WERI-Rb-1 (cell line): ENCODE data around the gene PABPC1L.

Experiments
- DNase-seq: peaks from one replicate; pipeline ENCODE4 v3.0.0-alpha.2; 2020
- H3K27ac ChIP-seq: fragments of 250-450 bp; sonication (Bioruptor Pico); 2 replicates; pipeline ENCODE4 v1.5.1; 2020; ENCODE audit warnings: mild to moderate bottlenecking, moderate library complexity
- H3K27me3 ChIP-seq: fragments of 250-450 bp; sonication (Bioruptor Pico); 2 replicates; pipeline ENCODE4 v1.5.1; 2021; ENCODE audit warnings: mild to moderate bottlenecking, low read depth, moderate library complexity; ENCODE audit not compliant: insufficient read depth, severe bottlenecking
- H3K36me3 ChIP-seq: fragments of 250-450 bp; sonication (Bioruptor Pico); 2 replicates; pipeline ENCODE4 v1.5.1; 2020; ENCODE audit warnings: mild to moderate bottlenecking, moderate library complexity
- H3K4me3 ChIP-seq: 2 replicates; pipeline ENCODE4 v1.5.1; 2011; ENCODE audit warnings: low read depth, mild to moderate bottlenecking, control low read depth, low read length
- H3K9me3 ChIP-seq: fragments of 250-450 bp; sonication (Bioruptor Pico); 2 replicates; pipeline ENCODE4 v1.5.1; 2021; ENCODE audit warnings: mild to moderate bottlenecking, moderate library complexity; ENCODE audit not compliant: severe bottlenecking
- TF ChIP-seq, protein P1 (sequence below): IDR thresholded peaks from 2 replicates; pipeline ENCODE4 v1.5.1; 2011; ENCODE audit warnings: low read depth, mild to moderate bottlenecking, control low read depth, inconsistent platforms, low read length

Gene PABPC1L

DNA sequence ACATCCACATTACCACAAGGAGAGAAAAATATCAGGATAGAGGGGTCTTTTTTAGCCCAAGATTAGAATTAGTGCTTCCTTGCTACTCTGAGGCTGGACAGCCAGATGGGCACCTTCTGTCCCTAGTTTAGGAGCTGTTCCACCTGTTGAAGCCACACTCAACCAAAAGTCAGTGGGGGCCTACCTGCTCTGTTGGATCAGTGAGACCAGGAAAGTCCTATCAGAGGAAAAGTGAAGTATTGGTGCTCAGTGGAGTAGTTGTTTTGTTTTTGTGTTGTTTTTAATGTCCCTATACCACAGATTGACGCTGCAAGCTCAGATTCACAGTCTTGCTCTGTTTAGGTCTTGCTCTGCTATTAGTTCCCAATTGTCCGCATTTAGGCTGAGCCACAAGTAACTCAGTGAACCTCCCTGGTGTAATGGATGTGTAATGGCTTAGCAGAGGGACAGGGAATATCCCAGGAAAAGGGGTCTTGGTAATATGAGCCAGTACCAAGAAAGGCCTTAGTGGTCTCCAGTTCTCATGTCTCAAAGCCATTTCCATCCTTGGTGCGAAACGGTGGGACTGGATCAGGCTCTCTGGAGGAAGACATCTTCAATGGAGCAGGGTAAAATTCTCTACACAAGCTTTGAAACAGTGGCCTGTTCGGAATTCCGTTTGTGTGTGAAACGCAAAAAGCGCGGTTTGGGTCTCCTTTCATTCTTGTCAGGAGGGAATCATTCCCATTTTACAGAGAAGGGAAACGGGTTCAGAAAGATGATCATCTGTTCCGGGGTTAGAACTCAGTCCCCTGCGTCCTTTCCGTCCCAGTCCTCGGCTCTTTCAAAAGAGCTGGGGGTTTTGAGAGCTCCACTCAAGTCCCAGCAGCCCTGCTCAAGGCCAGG, 631 bp upstream of the PABPC1L start:
- TF ChIP-seq, protein P1, sequence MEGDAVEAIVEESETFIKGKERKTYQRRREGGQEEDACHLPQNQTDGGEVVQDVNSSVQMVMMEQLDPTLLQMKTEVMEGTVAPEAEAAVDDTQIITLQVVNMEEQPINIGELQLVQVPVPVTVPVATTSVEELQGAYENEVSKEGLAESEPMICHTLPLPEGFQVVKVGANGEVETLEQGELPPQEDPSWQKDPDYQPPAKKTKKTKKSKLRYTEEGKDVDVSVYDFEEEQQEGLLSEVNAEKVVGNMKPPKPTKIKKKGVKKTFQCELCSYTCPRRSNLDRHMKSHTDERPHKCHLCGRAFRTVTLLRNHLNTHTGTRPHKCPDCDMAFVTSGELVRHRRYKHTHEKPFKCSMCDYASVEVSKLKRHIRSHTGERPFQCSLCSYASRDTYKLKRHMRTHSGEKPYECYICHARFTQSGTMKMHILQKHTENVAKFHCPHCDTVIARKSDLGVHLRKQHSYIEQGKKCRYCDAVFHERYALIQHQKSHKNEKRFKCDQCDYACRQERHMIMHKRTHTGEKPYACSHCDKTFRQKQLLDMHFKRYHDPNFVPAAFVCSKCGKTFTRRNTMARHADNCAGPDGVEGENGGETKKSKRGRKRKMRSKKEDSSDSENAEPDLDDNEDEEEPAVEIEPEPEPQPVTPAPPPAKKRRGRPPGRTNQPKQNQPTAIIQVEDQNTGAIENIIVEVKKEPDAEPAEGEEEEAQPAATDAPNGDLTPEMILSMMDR = no peak
- Histone ChIP-seq H3K4me3 (peak overlapping the region; percentile 92), H3K36me3 (peaks cover 35% of the 10 kb centered on the region), H3K9me3 (no peaks in the 10 kb centered on the region), H3K27me3 (no peaks in the 10 kb centered on the region), H3K27ac (peak overlapping the region; percentile 63)
- no peak for DNase-seq

DNA sequence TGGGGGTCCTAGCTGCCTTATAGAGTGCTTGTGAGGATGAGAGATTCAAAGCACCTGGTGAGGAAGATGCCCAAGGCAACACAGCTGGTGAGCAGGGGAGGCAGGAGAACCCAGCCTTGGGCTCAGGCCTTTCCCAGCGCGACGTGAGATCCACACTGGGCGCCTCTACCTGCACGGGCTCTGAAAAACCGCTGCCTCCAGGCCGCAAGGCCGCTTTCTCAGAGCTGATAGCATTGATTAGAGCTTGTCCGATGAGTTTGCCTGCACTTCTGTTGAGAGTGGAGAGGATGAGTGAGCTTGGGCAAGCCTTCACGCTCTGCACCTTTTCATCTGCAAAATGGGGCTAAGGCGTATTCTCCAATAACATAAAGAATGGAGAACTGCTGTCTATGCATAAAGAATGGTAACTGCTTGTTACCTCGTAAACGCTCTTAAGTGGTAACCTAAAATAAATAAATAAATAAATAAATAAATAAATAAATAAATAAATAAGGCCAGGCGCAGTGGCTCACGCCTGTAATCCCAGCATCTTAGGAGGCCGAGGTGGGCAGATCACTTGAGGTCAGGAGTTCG, 916 bp downstream of the PABPC1L start:
- TF ChIP-seq, protein P1 = no peak
- Histone ChIP-seq H3K4me3 (peak overlapping the region; percentile 92), H3K27me3 (no peaks in the 10 kb centered on the region), H3K36me3 (peaks cover 31% of the 10 kb centered on the region), H3K9me3 (no peaks in the 10 kb centered on the region), H3K27ac (peak overlapping the region; percentile 63)
- no peak for DNase-seq

DNA sequence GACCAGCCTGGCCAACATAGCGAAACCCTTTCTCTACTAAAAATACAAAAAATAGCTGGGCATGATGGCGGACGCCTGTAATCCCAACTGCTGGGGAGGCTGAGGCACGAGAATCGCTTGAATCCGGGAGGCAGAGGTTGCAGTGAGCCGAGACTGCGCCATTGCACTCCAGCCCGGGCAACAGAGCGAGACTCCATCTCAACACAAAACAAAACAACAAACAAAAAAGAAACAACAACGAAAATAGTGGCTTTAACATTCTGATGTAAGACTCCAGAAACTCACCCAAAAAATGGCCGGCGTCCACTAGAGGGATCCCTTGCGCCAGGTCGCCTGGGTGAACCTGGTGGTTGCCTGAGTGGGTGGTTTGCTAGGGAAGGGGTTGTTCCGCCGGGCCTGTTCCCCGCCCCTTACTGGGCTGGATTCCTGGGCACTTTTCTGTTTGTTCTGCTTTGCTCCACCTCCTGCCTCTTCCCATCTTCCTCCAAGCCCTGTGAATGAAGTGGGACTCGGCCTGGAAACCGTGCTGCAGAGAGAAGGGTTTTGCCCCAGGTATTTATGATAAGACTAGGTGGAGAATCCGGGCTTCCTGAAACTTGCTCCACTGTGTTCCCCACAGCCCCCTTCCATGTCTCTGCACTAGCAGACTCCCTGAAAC, 1.5 kb downstream of the PABPC1L start:
- TF ChIP-seq, protein P1 = peak; percentile 67
- H3K9me3 ChIP-seq = no peaks in the 10 kb centered on the region
- peaks cover 33% of the 10 kb centered on the region for H3K36me3 ChIP-seq
- H3K27ac ChIP-seq = no peak overlapping the region
- H3K4me3 ChIP-seq = no peak overlapping the region
- H3K27me3 ChIP-seq = no peaks in the 10 kb centered on the region
- peak; percentile 72 for DNase-seq

DNA sequence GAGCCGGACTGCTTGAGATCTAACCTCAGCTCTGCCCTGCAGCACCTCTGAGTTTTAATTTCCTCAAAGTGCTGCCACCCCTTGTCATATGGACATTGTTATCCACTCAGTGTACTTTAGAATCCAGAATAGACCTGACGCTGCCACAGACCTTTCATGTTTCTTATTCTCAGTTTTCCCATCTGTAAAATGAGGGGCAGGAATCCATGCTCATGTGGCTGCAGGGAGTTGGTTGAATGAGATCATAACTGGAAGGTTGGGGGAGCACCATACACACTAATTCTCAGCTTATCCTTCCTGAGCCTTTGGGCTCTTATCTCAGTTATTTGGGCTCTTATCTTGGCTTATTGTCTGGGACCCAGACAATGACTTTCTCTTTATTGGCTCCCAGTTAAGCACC, 2.3 kb downstream of the PABPC1L start:
- TF ChIP-seq, protein P1 = no peak
- Histone ChIP-seq H3K4me3 (no peak overlapping the region), H3K27ac (no peak overlapping the region), H3K9me3 (no peaks in the 10 kb centered on the region), H3K36me3 (peaks cover 40% of the 10 kb centered on the region), H3K27me3 (no peaks in the 10 kb centered on the region)
- DNase-seq = no peak

DNA sequence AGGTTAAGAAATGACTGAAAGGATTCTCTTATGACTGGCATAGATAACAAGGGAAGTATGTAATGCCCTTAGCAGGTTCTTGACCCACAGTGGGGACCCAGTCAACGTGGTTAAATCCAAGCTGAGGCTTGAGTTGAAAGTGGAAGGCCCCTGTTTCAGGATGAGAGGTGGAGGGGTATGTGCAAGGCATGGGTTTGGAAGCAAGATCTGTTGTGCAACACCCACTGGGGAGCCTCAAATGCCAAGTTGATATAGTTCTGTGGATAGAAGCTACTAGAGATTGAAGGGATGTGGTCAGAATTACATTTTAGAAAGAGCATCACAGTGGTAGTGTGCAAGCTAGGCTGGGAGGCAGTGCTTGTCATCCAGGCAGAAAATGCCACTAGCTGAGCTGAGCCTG, 5.1 kb downstream of the PABPC1L start:
- Histone ChIP-seq H3K36me3 (peaks cover 42% of the 10 kb centered on the region), H3K27me3 (no peaks in the 10 kb centered on the region), H3K9me3 (no peaks in the 10 kb centered on the region), H3K27ac (no peak overlapping the region), H3K4me3 (no peak overlapping the region)
- TF ChIP-seq, protein P1 = no peak
- DNase-seq = no peak
